NCI-H2171 (cell line): ENCODE results near the gene PTPRK.

Experiments used
- DNase-seq: peaks from one replicate; lab custom pipeline; 2025; lab: John Stamatoyannopoulos, UW

PTPRK gene

DNA sequence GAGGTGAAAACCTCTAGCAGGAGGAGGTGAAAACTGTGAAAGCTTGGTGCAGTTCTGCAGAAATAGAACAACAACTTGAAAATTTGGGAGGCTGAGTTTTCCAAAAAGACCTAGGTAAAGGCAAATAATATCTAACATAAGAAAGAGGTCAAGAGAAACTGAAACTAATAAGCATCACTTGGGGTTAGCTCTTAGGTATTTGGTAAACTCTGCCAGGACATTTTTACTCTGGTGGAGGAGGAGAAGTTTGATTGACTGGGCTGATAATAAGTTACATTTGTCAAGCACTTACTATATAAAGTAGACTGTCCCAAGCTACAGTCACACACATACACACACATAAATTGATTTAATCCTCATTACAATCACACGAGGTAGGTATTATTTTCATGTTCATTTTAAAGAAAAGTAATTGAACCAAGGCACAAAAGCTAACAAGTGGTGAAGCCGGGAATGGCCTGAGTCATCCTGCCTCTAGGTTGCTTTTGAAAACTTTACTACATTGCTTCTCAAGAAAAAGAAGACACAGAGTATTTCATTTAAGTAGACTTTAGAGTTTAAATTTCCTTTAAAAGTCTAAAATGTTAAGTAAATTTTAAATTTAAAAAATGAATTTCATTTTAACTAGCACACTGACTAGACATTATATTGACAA, 275.5 kb downstream of the PTPRK start:
- no peak for DNase-seq

DNA sequence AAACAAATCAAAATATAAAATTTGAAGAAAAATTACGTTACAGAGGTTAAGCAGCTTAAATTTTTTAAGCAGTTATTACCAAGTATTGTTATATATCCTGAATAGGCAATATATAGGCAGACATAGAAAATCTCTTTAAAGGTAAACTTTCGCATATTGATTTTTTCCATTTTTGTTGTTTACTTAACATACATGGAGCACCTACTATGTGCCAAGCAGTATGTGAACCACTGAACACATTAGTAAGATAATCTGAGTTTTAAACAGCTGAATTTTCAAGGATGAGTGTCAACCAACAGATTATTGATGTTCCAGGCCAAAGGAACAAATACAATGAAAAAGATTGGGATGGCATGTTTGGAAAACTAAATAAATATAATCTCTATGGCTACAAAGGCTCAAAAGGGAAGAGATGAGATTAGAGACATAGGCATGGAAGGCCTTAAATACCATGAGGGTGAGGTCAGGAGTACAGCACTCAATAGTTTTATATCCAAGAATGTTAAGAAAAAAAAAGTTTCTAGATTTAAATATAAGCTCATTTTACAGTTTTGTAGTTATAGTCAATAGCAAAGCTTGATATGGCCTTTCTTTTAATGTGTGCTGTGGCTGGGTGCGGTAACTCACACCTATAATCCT, 277.5 kb downstream of the PTPRK start:
- no peak for DNase-seq

DNA sequence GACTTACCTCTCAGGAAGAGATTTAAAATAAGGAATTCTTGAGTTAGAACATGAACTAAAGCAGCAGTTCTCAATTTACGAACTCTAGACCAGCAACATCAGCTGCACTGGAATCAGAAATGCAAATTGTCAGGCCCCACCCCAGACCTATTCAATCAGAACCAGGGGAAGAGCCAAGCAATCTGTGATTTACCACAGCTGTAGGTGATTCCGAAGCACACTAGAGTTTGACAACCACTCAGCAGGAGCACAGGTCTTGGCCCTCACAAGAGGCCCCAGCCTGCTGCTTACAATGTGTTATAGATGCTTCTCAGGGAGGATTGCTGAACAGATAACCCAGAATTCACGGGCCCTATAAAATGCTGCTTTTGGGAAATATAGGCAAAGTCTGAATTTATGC, 279.2 kb downstream of the PTPRK start:
- DNase-seq: no peak

GRCh38 chr6:128240024-128240428, 280.4 kb downstream of the PTPRK start:
- no peak for DNase-seq

- no peak for DNase-seq
Measured at GRCh38 chr6:128239146-128239545, 281.3 kb downstream of the PTPRK start.

DNA sequence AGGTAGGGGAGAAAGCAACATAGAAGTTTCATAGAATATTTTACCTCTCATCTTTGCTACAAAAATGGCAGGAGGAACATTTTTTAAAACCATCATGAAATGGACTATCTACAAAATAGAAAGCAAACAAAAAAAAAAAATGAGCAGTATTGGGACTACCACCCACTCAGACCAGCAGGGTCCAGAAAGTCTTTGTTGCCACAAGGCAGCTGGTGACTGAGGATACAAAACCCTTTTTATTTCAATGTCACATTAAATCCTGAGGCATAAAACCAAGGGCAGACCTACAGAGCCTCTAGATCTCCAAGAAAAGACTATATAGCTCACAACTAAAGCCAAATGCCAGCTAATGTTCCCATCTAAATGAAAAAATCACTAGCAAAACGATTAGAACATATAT, 282.2 kb downstream of the PTPRK start:
- DNase-seq: no peak

DNA sequence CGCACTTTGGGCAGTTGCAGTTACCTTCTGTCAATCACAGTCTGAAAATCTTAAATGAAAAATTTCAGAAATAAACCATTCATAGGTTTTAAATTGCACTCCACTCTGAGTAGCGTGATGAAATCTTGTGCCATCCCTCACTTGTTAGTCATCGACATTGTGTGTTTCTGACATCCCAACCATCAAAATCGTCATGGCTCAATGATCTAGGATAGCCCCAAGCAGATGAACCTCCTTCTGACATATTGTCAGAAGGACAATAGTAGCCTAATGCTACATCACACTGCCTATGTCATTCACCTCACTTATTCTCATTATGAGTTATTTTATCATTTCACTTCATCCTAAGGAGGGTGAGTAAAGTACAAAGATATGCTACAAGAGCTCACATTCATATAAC, 284.8 kb downstream of the PTPRK start:
- no peak for DNase-seq

GRCh38 chr6:128233531-128233930, 286.9 kb downstream of the PTPRK start:
- DNase-seq: peak; percentile 72

- no peak for DNase-seq
Measured at GRCh38 chr6:128230267-128230989, 290.0 kb downstream of the PTPRK start.

DNA sequence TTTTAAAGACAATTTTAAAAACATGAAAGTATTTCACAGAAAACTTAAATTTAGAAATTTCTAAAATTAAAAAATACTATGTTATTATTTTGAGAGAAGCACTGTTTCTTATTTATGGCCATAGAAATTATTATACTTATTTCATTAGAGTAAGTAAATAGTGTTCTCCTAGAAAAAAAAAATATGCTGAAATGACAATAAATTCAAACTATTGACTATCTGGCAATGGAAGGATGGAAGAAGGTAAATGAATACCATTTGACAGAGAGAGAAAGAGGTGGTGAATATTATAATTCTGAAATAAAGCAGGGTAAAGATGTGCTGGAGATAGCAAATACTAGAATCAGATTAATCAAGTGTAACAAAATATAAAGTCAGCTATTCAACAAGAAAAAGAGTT, 294.8 kb downstream of the PTPRK start:
- no peak for DNase-seq

DNA sequence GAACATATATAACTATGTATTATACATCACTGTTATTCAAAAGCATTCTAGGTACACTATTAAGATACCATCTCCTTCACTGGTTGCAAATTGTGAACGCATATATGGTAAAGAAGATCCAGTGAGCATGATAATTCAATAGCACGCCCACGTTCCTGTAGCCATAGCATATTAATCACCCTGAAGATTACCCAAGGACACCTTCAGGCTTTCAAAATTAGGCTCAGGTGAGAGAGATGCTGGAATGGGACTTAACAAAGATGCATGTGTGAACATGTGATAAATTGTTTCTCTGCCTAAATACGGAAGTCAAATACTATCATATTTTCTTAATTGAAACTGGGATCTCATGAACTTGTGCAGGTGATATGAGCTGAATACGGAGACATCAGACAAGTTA, 303.5 kb downstream of the PTPRK start:
- DNase-seq: no peak

DNA sequence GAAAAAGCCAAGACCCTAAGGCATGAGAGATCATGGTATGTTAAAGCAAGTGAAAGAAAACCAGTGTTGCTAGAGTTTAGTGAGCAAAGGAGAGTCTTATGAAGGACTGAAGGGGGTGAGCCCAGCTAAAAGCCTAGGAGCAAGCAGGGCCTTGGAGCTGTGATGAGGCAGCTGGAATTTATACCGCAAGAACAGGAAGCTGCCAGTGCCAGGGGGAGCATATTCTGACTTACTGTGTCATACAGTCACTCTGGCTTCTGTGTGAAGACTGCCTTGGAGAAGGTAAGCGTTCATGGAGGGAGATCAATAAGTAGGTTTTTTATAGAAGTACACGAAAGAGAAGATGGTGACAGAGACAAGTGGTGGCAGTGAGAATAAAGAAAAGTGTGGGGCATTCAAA, 310.6 kb downstream of the PTPRK start:
- DNase-seq: no peak

DNA sequence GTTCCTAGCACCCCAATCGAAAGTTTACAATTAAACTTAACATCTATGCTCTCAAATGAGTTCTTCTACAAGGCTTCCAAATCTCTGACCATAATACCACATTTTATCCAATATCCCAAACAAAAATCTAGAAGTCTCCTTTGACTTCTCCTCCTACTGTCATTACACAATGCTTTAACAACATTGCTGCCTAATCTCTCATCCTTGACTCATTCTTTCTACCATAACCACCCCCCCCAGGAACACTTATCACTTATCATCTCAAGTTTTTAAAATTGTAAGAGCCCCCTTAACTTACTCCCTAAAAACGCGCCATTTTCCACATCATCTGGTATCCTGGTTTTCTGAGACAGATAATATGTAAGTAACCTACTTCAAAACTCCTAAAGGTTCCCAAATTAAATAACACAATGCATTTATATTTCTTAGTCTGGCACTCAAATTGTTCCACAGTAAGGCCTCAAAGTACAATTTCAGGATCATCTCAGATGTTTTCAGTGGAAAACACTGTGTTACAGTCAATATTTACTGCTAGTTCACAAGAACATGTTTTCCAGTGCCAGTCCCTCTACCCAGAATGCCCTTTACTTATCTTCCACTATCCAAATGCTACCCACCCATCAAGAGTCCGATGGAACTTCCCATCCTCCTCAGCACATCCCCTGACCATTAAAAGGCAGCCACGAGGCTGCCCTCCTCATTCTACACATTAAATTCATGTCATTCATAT, 311.4 kb downstream of the PTPRK start:
- DNase-seq: no peak

DNA sequence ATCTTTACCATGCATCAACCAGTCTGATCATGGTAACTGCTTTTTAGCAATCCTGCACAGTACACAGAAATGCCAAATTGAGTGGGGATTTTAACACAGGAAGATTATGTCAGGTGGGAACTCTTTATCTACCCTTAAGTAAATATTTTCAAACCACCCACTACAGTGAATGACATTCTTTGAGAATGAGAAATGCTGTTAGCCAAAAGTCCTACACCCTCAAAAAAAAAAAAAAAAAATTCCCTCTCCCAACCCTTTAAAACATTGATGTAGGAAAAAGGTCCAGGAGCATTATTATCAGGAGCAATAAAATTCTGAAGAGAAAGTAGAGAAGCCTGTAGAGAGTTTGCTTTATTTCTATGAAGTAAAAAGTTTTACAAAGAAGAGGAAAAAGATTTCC, 312.3 kb downstream of the PTPRK start:
- no peak for DNase-seq

- DNase-seq: no peak
Measured at GRCh38 chr6:128206610-128207426, 313.6 kb downstream of the PTPRK start.

DNA sequence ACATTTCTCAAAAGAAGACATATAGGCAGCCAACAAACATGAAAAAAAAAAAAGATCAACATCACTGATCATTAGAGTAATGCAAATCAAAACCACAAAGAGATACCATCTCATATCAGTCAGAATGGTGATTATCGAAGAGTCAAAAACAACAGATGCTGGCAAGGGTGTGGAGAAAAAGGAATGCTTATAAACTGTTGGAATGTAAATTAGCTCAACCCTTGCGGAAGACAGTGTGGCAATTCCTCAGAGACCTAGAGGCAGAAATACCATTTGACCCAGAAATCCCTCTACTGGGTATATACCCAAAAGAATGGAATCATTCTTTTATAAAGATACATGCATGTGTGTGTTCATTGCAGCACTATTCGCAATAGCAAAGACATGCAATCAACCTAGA, 315.8 kb downstream of the PTPRK start:
- DNase-seq: no peak

- no peak for DNase-seq
Measured at GRCh38 chr6:128202169-128202765, 318.1 kb downstream of the PTPRK start.

GRCh38 chr6:128200789-128201188, 319.6 kb downstream of the PTPRK start:
- DNase-seq: no peak

- no peak for DNase-seq
Measured at GRCh38 chr6:128199461-128199860, 320.9 kb downstream of the PTPRK start.

DNA sequence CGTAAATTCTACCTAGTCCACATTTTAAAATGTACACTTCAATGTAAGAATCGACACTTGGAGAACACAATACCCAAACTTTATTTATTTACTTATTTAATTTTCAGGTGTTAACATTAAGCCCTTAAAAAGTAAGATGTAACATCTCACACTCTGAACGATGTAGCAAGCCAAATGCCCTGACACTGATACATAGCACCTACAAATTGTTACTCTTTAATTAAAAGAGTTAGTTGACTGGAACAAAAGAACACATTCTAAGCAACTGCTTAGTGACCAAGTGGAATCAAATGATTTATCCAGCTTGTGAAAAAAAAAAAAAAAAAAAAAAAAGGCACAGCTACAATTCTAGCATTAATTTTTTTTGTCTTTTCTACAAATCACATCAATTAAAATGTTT, 327.4 kb downstream of the PTPRK start:
- no peak for DNase-seq

DNA sequence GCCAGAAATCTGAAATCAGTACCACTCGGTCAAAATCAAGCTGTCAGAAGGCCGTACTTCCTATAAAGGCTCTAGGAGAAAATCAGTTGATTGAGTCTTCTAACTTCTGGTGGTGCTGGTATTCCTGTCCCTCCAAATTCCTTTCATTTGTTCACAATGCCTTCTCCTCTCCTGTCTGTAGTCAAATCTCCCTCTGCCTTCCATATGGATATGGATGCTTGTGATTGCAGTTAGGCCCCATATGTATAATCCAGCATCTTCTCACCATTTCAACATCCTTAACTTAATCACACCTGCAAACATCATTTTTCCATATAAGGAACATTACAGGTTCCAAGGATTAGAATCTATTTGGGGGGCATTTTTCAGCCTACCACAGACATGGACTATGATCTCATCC, 331.7 kb downstream of the PTPRK start:
- no peak for DNase-seq
